ENCODE measurements around the gene LRCH4. TPM values are rescaled to one million over a fixed set of nuclear protein-coding genes. Genes with fewer than 3 reads are reported as not detected.

Gene LRCH4
- total and polyA plus RNA-seq, 2 of the 8 experiments (the other 6 are each of a cell fraction or from before 2014, with no cell fraction given): 15.5 to 36.6 TPM

DNA sequence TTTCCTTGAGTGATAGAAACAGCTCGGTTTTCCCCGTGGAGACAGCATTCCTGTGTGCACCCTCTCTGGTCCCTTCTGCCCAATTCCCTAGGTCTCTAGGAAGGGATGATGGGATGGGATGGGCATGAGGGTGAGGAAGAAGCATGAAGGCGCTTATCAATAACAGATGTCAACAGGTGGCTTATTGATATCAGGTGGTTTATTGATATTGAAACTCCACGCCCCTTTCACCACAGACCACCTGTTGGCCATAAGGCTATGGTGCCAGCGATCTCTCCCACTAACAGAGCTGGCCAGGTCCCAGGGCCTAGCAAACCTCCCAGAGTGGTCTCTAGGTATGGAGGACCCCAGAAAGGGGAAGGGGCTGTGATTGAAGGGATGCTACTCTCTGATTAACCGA is 34.3 kb upstream of the LRCH4 start:
- DNase-seq (ENCODE audit: low read depth in 1 of 2, low spot score in 2 of 2) (no peak), FAIRE-seq (no peak)
- Histone ChIP-seq H3K23me2 (ENCODE audit: low read depth, low read length) (no peaks in the 10 kb centered on the region), H3K18ac (ENCODE audit: extremely low read depth, low read length) (no peak overlapping the region), H4K91ac (replicated peaks; ENCODE audit: insufficient read length, low read length) (no peak overlapping the region), H2BK20ac (ENCODE audit: low read length) (no peak overlapping the region), H3K4ac (replicated peaks; ENCODE audit: insufficient read length, low read depth, low read length) (no peak overlapping the region), H3K36me3 (ENCODE audit: control insufficient read depth in 2 of 4, insufficient read depth in 4 of 4, low read length in 3 of 4) (no peaks in the 10 kb centered on the region), H3K27me3 (replicated peaks in 1 of 4; ENCODE audit: control insufficient read depth in 3 of 4, extremely low read depth in 1 of 4, insufficient read depth in 3 of 4, low read length in 3 of 4) (no peaks in the 10 kb centered on the region; a peak in 1 of 7 replicates), H2AK5ac (ENCODE audit: low read depth, low read length) (no peak overlapping the region), H2AFZ (ENCODE audit: low read length) (no peak overlapping the region), H2BK5ac (ENCODE audit: low read depth, low read length) (no peak overlapping the region), H2BK12ac (ENCODE audit: low read depth, low read length) (no peak overlapping the region), H4K20me1 (replicated peaks in 1 of 2; ENCODE audit: control insufficient read depth in 1 of 2, insufficient read depth in 2 of 2, low read length in 2 of 2) (no peaks in the 10 kb centered on the region), H3K56ac (replicated peaks; ENCODE audit: insufficient read length, low read depth, low read length) (no peak overlapping the region), H4K8ac (ENCODE audit: extremely low read depth, insufficient read depth, low read length) (no peak overlapping the region), H3K27ac (ENCODE audit: low read depth, low read length) (no peak overlapping the region), H3K14ac (ENCODE audit: insufficient read length) (no peak overlapping the region), H3K4me1 (replicated peaks in 1 of 4; ENCODE audit: control insufficient read depth in 3 of 4, insufficient read depth in 4 of 4, low read length in 3 of 4) (no peaks in the 10 kb centered on the region), H3K4me3 (ENCODE audit: extremely low read depth in 1 of 4, insufficient read depth in 2 of 4, low read depth in 3 of 4, low read length in 4 of 4) (no peak overlapping the region), H3K4me2 (ENCODE audit: insufficient read depth in 1 of 2, low read depth in 2 of 2, low read length in 2 of 2) (no peak overlapping the region), H2BK120ac (replicated peaks; ENCODE audit: low read depth, low read length) (no peak overlapping the region), H4K5ac (ENCODE audit: insufficient read length, low read depth, low read length) (no peak overlapping the region), H3K79me2 (ENCODE audit: control insufficient read depth in 1 of 2, insufficient read depth in 2 of 2, low read length in 2 of 2) (no peaks in the 10 kb centered on the region), H3K9ac (replicated peaks in 1 of 4; ENCODE audit: extremely low read depth in 1 of 4, low read depth in 3 of 4, low read length in 3 of 4) (no peak overlapping the region), H2BK15ac (ENCODE audit: low read length) (no peak overlapping the region), H3K9me3 (ENCODE audit: insufficient read depth in 2 of 2, low read depth in 1 of 2, low read length in 1 of 2) (no peaks in the 10 kb centered on the region), H3K79me1 (ENCODE audit: low read depth, low read length) (no peaks in the 10 kb centered on the region), H3K23ac (ENCODE audit: insufficient read length) (no peak overlapping the region)
- TF ChIP-seq TAF7 (optimal IDR thresholded peaks at IDR 0.05; ENCODE audit: borderline replicate concordance, low read depth, low read length) (no peak), SIX5 (IDR thresholded peaks at IDR 0.05; ENCODE audit: low read depth, low read length) (no peak), EP300 (IDR thresholded peaks at IDR 0.05; ENCODE audit: borderline replicate concordance in 1 of 2, low read depth in 2 of 2, low read length in 2 of 2) (no peak), RFX5 (IDR thresholded peaks at IDR 0.05; ENCODE audit: borderline replicate concordance, low read depth, low read length) (no peak), JUN (IDR thresholded peaks at IDR 0.05; ENCODE audit: low read depth, low read length) (no peak), JUND (IDR thresholded peaks at IDR 0.05; ENCODE audit: low read length) (no peak), POLR2A (IDR thresholded peaks at IDR 0.05; ENCODE audit: control extremely low read depth in 1 of 2, low read depth in 2 of 2, low read length in 2 of 2) (no peak), EZH2 (IDR thresholded peaks at IDR 0.05; ENCODE audit: low read depth, low read length, severe bottlenecking) (no peak), HDAC2 (IDR thresholded peaks at IDR 0.05; ENCODE audit: borderline replicate concordance in 1 of 2, low read depth in 2 of 2, low read length in 2 of 2) (no peak), SRF (IDR thresholded peaks at IDR 0.05; ENCODE audit: low read depth, low read length) (no peak), SUZ12 (IDR thresholded peaks at IDR 0.05; ENCODE audit: low read length) (no peak), ZNF274 (IDR thresholded peaks at IDR 0.05; ENCODE audit: borderline replicate concordance, extremely low read depth, low read length) (no peak)
- TF ChIP-seq, protein P1, sequence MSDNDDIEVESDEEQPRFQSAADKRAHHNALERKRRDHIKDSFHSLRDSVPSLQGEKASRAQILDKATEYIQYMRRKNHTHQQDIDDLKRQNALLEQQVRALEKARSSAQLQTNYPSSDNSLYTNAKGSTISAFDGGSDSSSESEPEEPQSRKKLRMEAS (IDR thresholded peaks at IDR 0.05): no peak
- POLR2A ChIA-PET (ENCODE audit: partially characterized antibody): interaction anchor here (1.1 to 2.2 kb wide), 4 partner anchors 8 to 18 kb away, joined by 4 to 9 read pairs (median 6); partner anchors contain the start of genes MOSPD3 and PCOLCE
- WGBS, 2 experiments (ENCODE audit: extremely low coverage in 1 of 2, insufficient coverage in 1 of 2, insufficient read length in 1 of 2, insufficient replicate concordance in 2 of 2, low coverage in 1 of 2, low lambda C conversion rate in 2 of 2, missing lambda C conversion rate in 1 of 2): 85% methylated on average over 6 of the region's 6 CpGs; no CpG with 5 or more reads in 1 of the 2 experiments
- CTCF ChIA-PET (ENCODE audit: partially characterized antibody): interaction anchor here (1.1 to 3.3 kb wide), 4 partner anchors 8 to 71 kb away, joined by 3 to 20 read pairs (median 8); partner anchors contain the start of gene MOSPD3

All from H1 (cell line).